ENCODE measurements around the gene BAG5. TPM values are rescaled to one million over a fixed set of nuclear protein-coding genes. Genes with fewer than 3 reads are reported as not detected.

The BAG5 gene
- total and polyA plus RNA-seq, 2 of the 8 experiments (the other 6 are each of a cell fraction or from before 2014, with no cell fraction given) = 7.4 to 29.5 TPM

GRCh38 chr14:103523575-103523954 is 38.9 kb downstream of the BAG5 start:
- WGBS, 2 experiments (ENCODE audit: extremely low coverage in 1 of 2, insufficient coverage in 1 of 2, insufficient read length in 1 of 2, insufficient replicate concordance in 2 of 2, low coverage in 1 of 2, low lambda C conversion rate in 2 of 2, missing lambda C conversion rate in 1 of 2) = 38% methylated on average over 10 of the region's 10 CpGs; no CpG with 5 or more reads in 1 of the 2 experiments
- Histone ChIP-seq H3K4me1 (replicated peaks in 1 of 4; ENCODE audit: control insufficient read depth in 3 of 4, insufficient read depth in 4 of 4, low read length in 3 of 4) (peaks cover 0 to 25% (median 19%) of the 10 kb centered on the region in 4 experiments; a peak in 6 of 7 replicates), H3K23me2 (ENCODE audit: low read depth, low read length) (peaks cover 14% of the 10 kb centered on the region; the same call in 1 of the 2 replicates), H3K18ac (ENCODE audit: extremely low read depth, low read length) (no peak overlapping the region), H4K91ac (replicated peaks; ENCODE audit: insufficient read length, low read length) (no peak overlapping the region), H2BK20ac (ENCODE audit: low read length) (no peak overlapping the region), H2BK120ac (replicated peaks; ENCODE audit: low read depth, low read length) (no peak overlapping the region), H4K8ac (ENCODE audit: extremely low read depth, insufficient read depth, low read length) (no peak overlapping the region), H3K23ac (ENCODE audit: insufficient read length) (no peak overlapping the region), H3K79me2 (ENCODE audit: control insufficient read depth in 1 of 2, insufficient read depth in 2 of 2, low read length in 2 of 2) (peaks cover 0 to 2% of the 10 kb centered on the region in 2 experiments; a peak in 1 of 4 replicates), H3K9ac (replicated peaks in 1 of 4; ENCODE audit: extremely low read depth in 1 of 4, low read depth in 3 of 4, low read length in 3 of 4) (no peak overlapping the region), H3K4me2 (ENCODE audit: insufficient read depth in 1 of 2, low read depth in 2 of 2, low read length in 2 of 2) (peak overlapping the region; percentile 73 to 80), H3K9me3 (ENCODE audit: insufficient read depth in 2 of 2, low read depth in 1 of 2, low read length in 1 of 2) (no peaks in the 10 kb centered on the region), H4K20me1 (replicated peaks in 1 of 2; ENCODE audit: control insufficient read depth in 1 of 2, insufficient read depth in 2 of 2, low read length in 2 of 2) (peaks cover 6 to 17% of the 10 kb centered on the region in 2 experiments), H2AFZ (ENCODE audit: low read length) (no peak overlapping the region), H3K4ac (replicated peaks; ENCODE audit: insufficient read length, low read depth, low read length) (no peak overlapping the region), H3K36me3 (ENCODE audit: control insufficient read depth in 2 of 4, insufficient read depth in 4 of 4, low read length in 3 of 4) (peaks cover 8 to 23% (median 17%) of the 10 kb centered on the region in 4 experiments; a peak in 7 of 8 replicates), H4K5ac (ENCODE audit: insufficient read length, low read depth, low read length) (no peak overlapping the region), H3K56ac (replicated peaks; ENCODE audit: insufficient read length, low read depth, low read length) (no peak overlapping the region), H3K79me1 (ENCODE audit: low read depth, low read length) (no peaks in the 10 kb centered on the region; the same call in 1 of the 2 replicates), H3K4me3 (ENCODE audit: extremely low read depth in 1 of 4, insufficient read depth in 2 of 4, low read depth in 3 of 4, low read length in 4 of 4) (peak overlapping the region; percentile 24 to 96 (median 84); a peak in 5 of 8 replicates), H2BK5ac (ENCODE audit: low read depth, low read length) (no peak overlapping the region), H2BK12ac (ENCODE audit: low read depth, low read length) (no peak overlapping the region), H3K27ac (ENCODE audit: low read depth, low read length) (no peak overlapping the region), H3K14ac (ENCODE audit: insufficient read length) (no peak overlapping the region), H3K27me3 (replicated peaks in 1 of 4; ENCODE audit: control insufficient read depth in 3 of 4, extremely low read depth in 1 of 4, insufficient read depth in 3 of 4, low read length in 3 of 4) (peaks cover 3 to 23% (median 13%) of the 10 kb centered on the region in 4 experiments), H2AK5ac (ENCODE audit: low read depth, low read length) (no peak overlapping the region), H2BK15ac (ENCODE audit: low read length) (no peak overlapping the region)
- ChIA-PET POLR2A (ENCODE audit: partially characterized antibody) (interaction anchor here (0.6 to 12.6 kb wide), 11 partner anchors 13 to 465 kb away, joined by 3 to 844 read pairs (median 7); partner anchors contain the start of genes BAG5, COA8 and TRMT61A), CTCF (ENCODE audit: partially characterized antibody) (interaction anchor here (0.9 to 31.3 kb wide), 2 partner anchors 17 to 38 kb away, joined by 3 to 921 read pairs; partner anchors contain the start of gene TRMT61A)
- no peak for DNase-seq (ENCODE audit: low read depth in 1 of 2, low spot score in 2 of 2)
- peak; percentile 63; the same call in 1 of the 2 replicates for TF ChIP-seq TEAD4 (IDR thresholded peaks at IDR 0.05; ENCODE audit: low read depth, low read length)
- TF ChIP-seq TAF7 (optimal IDR thresholded peaks at IDR 0.05; ENCODE audit: borderline replicate concordance, low read depth, low read length) = no peak
- TF ChIP-seq POLR2A (IDR thresholded peaks at IDR 0.05; ENCODE audit: control extremely low read depth in 1 of 2, low read depth in 2 of 2, low read length in 2 of 2) = no peak
- TF ChIP-seq ASH2L (IDR thresholded peaks at IDR 0.05; ENCODE audit: low read length) = no peak
- TF ChIP-seq RNF2 (IDR thresholded peaks at IDR 0.05; ENCODE audit: borderline replicate concordance, low read depth, low read length, missing control alignments, poor library complexity, severe bottlenecking) = peak; percentile 10
- TF ChIP-seq SUZ12 (IDR thresholded peaks at IDR 0.05; ENCODE audit: low read length) = 0 out of 2 replicates have a peak, but pooled peaks have one; percentile 46
- peak; percentile 19 for FAIRE-seq

Data from H1 (cell line).